IPS DF 19.7 (cell line): ENCODE data around the gene STARD10.
A peak's percentile ranks its signal among the peaks of the same experiment; 100 is the strongest.
"Not testable (repeated sequence)": the region's sequence is repeated elsewhere in the genome, so short reads cannot be mapped to it uniquely, and the experiment has no call there.

Experiments used
- DNase-seq: peaks from one replicate; pipeline ENCODE4 v3.0.0-alpha.2; 2013; ENCODE audit warnings: low read depth, low spot score

Gene STARD10, protein sequence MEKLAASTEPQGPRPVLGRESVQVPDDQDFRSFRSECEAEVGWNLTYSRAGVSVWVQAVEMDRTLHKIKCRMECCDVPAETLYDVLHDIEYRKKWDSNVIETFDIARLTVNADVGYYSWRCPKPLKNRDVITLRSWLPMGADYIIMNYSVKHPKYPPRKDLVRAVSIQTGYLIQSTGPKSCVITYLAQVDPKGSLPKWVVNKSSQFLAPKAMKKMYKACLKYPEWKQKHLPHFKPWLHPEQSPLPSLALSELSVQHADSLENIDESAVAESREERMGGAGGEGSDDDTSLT

DNA sequence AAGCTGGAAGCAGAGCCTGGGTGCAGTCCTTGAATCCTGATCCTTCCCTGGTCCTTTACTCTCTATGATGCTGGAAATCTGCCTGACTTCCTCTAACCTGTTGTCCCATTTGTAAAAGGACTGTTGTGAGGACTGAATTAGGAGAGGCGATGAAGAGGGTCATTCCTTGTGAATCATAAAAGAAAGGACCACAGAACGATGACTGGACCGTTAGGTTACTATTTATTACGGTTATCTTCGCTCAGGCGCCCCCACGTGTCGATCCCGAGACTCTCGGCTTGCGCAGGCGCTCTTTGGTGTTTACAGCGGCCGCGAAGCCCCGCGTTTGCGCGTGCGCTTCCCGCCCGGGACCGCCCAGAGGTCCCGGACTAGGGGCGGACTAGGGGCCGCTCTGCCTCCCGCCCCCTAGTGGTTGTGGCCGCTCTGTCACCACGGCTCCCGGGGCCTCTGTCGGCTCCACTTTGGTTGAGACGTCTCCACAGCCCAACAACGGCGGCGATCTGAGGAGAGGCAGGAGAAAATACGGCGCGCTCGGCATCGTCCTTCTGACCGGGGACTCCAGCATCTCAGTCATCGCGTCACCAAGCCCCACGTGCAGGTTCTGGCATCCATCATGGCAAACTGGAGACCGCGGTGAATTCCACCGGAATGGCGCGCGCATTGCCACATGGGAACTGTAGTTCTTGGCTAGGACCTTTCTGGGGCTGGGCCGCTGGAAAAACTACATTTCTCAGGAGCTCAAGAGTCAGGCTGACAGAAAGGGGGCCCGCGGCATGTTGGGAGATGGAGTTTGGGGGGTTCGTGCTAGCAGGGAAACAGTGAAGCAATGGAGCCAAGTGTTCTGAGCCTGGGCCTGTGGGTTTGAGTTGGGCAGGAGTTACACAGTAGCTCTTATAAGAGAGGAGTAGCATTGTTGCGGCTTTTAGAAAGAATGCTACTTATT, at the start of gene STARD10:
TSS of gene STARD10 (minus strand) at position 623 of the 943 bp plus-strand sequence. CDS start 12,866 bp downstream, outside the sequence.
- DNase-seq: peak; percentile 91

DNA sequence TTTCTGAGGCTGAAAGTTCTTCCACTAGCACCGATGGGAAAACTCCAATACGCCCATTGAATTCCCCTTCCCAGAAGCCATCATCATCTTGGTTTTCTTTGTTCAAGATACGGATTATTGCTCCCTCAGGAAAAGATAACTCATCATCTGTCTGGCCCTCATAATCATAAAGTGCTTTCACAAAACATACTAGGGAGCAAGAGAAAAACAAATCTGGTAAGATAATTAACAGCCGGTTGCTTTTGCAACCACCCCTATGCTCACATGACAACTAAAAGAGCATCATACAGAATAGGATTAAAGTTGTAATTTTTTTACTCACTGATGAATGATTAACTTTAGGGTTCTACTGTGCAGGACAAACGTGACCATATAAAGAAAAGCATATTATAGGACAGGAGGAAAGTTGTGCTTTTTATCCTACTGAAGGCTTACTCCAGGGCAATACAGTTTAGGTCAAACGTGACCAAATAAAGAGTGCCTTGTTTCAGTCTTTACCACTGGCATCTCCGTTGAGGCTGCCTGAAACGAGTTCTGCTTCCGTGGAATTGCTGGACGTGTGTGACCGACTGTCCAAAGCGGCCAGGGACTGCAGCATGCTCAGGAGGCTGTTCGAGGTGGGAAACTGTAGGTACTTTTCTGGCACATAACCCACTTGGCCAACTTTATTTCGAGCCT, 48.9 kb upstream of the STARD10 start:
- DNase-seq: no peak

DNA sequence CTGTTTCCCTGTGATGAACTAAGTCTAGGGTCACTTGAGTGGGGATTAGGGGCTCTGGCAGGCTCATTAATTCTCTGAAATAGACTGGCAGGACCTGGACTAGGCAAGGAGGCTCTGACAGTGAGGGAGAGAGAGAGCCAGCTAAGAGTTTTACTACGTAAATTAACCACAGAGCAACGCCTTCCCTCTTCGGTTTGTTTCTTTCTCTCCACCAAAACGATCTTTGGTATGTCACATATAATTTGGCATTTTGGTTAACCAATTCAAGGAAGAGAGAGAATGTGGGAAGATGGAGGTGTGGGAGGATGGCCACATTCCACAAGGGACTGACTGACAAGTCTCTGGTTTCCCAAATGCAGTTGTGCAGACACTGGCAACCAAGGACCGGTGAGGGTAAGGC, 48.3 kb upstream of the STARD10 start:
- no peak for DNase-seq

DNA sequence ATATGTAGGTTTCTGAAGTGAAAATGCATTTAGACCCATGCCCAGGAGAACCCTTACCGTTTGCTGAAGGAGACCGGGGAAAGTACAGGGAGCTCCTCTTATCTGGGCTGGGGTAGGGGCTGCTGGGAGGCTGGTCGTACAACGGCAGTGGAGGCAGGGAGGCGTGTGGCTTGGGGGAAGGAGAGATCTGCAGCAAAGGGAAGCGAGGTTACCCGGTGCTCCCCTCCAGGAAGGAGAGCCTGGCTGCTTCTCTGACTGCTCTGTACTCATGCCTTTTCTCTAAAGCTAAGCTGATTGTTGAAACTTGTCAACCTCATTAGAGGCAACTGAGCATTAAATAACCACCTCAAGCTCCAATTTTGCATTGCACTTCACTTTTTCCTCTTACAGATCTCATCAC, 47.5 kb upstream of the STARD10 start:
- DNase-seq: no peak

DNA sequence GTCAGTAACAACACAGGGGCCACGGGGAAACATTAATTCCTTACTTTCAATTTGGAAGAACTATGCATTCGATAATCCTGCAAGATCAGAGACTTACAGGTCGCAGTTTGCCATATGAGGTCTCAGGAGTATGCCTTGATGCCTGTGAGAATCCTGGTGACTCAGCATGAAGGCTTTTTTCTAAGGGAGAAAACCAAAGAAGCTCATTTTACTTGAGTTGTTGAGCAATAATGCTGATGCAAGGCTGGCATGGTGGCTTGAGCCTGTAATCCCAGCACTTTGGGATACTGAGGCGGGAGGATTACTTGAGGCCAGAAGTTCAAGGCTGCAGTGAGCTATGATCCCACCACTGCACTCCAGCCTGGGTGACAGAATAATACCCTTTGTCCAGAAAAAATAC, 46.9 kb upstream of the STARD10 start:
- DNase-seq: no peak

DNA sequence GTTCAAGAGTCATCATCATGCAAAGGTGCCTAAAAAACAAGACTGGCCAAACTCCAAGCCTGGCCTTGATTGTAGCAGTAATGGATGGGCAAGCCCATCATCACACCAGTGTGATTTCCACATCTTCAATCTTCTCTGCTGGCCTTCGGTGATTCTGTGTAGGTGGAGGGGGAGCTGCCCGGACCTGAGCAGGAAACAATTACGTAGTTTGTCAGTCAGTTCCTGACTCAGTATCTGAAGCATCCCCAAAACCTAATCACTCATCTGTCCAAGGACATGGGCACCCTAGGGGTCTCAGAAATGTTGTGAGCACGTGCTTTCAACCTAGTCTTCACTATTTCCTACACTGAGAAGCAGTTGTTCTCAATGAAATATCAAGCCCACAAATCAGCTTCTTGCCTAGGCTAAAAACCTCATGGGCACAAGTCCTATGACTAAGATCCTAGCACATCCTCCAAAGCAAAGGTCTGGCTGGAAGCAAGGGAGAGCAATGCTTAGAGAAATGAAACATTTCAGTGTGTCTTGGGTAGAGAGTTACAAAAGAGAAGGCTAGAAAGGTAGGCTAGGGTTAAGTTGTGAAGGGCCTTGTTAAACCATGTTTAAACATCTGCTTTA, 45.0 kb upstream of the STARD10 start:
- DNase-seq: no peak

DNA sequence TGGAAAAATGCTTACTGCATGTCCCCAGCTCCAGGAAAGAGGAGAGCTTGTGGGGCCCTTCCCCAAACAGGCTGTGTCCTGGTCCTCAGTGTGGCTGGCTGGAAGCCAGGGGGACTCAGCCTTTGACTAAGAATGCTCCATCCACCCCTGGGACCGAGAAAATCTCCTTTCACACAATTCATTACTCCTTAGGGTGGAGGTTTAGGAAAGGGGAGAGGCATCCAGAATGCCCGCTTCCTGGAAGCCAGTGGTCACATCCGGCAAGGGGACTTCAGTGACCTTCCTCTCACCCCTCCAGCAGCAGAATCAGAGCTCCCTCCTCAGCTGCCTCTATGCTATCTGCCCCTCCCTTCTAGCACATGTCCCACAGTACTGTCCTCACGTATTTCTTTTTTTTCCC, 42.3 kb upstream of the STARD10 start:
- no peak for DNase-seq

DNA sequence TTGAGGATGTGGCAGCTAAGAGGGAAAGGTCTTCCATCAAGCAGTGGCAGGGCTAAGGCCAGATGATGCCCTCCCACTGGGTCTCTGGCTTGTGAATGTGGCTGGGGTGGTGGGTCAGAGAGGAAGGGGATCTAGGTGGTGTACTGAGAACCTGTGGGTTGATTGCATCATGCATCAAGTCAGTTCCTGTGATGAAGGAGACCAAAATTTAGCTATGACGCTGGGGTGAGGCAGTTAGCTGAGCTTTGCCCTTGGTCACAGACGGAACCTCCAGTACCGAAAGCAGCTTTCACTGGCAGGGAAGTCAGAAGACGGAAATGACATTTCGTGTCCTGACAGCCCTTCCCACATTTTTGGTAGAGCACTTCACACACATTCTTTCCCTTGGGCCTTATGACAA, 41.1 kb upstream of the STARD10 start:
- DNase-seq: no peak

DNA sequence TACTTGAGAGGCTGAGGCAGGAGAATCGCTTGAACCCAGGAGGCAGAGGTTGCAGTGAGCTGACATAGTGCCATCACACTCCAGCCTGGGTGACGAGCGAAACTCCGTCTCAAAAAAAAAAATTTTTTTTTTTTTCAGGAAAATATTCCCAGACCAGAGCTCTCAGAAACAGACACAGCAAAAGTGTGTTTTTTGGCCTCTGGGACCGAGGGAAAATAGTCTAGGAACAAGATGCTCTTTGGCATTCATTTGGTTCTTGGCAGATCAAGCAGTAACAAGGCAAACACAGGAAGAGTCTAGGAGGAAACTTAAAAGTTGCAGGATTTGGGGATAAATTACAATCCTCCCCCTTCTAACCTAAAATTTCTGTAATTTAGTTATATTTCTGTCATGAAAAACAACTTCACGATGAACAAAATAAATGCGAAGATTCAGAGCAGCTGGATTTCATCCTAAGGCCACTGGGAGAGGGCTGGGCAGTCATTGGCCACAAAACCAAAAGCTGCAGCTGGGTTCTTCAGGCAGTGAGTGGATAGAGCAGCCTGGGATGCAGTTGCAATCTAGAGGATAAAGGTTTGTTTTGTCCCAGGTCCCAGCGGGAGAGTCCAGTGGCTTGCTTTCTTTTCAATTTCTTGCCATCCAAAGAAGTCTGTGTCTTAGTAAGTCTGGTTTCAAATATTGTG, 40.1 kb upstream of the STARD10 start:
- DNase-seq: no peak

DNA sequence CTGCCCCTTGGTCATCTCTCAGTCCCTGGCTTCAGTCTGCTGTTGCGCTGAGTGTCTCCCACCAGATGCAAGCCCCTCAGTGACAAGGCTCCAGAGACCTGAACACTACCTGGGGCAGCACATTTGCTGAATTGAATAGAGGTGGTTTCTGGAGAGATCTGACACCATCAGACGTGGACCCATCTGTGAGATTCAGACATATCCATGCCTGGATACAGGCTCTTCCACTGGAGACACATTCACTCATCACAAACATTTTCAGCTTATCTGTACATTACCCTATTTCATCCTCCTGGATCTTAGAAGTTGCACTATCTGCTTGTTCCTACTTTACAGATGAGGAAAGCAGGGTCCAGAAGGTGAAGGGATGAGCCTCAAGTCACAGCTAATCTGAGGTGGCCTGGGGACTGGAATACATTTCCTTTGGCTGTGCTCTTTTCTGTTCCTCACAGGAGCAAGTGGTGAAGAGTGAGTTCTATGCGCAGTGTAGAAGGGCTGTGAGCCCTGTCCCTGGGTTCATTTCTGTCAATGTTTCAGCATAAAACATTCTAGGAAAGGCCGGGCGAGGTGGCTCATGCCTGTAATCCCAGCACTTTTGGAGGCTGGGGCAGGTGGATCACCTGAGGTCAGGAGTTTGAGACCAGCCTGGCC, 39.4 kb upstream of the STARD10 start:
- no peak for DNase-seq

DNA sequence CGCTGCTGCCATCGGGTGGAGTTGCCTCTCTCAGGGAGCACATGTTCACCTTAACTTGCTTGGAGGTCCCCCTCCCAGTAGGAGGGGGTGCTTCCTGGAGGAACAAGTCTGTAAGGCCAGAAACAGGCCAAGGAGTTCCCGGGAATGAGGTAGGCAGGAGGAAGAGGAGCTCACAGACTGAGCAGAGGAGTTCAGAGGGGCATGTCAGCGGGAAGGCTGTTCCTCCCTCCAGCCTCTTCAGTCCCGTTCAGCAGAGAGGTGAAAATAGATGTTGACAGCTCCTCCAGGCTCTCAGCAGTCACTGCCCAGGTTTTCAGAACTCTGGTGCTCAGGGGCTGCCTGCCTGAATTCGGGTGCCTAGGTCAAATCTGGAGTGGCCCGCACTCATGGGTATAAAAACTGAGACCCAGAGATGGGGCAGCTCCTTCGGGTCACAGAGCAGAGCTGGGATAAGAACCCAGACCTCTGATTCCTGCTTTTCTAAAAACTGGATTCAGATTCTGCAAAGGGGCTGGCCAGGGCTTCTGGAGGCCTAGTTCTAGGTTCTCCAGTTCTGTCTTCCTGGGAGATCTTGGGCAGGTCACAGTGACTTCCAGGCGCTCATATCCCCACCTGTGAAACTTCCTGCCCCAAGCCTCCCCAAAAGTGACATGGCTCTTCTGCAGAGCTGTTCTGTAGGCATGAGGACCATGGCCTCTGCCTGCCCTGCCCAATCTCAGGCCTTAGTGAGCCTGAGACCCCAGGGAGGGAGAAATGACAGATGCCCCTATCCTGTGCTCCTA, 38.6 kb upstream of the STARD10 start:
- no peak for DNase-seq

DNA sequence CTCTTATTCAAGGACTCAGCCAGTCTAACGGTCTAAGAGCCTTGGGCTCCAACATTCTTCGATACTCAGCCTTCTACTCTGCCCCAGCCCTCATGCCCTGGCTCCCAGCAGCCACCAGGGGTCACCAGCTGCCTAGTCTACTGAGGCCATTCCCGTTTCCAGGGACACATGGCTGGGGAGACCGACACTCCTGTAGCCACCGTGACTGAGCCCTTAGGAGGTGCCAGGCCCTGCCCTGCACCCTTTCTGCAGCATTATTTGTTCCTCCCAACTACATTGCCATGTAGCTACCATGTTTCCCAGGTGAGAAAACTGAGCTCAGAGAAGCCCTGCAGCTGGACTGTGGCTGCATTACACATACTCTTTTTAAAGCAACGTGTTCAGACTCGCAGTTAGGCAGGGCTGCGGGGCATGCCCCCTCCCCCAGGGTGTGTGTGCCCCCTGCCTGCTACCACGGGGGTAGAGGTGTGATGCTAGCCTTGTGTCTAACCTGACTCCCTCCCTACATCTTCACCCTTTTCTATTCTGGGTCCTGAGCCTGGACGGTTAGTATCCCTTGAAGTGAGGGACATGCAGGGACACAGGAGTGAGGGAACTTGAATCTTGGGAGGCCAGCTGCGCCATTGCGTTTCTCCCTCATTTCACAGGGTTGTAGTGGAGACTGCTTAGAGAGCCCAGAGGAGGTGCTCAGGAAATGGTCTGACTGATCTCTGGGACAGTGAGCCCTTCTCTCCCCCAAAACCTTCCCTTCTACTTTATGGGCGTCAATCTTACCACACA, 37.9 kb upstream of the STARD10 start:
- DNase-seq: no peak

DNA sequence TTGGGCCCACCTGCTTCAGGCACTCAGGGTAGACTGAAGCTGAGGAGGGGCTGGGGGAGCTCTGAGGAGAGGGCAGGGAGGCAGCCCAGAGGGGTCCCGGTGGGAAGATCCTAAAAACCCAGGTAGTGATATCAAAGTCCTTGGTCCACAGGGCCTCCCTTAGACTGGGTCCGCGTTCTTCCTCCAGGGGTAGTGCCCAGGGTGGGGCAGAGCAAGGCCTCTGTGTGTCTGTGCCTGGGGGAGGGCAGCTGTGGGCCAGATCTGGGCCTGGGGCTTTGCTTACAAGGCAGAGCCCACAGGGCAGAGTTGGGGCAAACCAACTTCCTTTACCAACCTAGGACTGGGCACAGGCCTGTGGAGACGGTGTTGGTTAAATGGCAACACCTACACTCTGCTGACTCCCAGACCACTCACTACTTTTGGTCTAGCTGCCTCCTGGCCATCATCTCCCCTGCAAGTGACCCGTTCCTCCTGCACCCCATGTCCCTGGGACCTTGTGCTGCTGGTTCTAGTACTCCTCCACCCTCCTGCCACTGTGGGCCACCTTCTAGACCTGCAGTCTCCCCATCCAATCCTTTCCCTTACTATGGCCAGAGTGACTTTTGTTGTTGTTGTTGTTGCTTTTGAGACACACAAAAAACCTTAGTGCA, 36.2 kb upstream of the STARD10 start:
- DNase-seq: no peak

DNA sequence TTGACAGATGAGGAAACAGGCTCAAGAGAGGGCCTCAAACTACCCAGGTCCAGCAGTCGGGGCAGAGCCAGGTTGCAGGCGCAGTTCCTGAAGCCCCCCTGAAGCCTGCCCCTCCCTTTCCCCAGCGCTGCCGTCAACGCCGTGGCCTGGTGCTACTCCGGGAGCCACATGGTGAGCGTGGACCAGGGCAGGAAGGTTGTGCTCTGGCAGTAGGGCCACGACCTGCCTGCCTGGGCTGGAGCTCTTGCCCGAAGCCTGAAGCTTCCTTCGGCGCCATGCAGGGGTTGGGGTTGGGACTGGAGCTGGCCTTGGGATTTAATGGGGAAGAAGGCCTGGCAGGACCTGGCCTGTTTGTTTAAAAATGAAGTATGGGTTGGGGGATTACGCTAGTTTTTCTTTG, 35.3 kb upstream of the STARD10 start:
- DNase-seq: no peak

DNA sequence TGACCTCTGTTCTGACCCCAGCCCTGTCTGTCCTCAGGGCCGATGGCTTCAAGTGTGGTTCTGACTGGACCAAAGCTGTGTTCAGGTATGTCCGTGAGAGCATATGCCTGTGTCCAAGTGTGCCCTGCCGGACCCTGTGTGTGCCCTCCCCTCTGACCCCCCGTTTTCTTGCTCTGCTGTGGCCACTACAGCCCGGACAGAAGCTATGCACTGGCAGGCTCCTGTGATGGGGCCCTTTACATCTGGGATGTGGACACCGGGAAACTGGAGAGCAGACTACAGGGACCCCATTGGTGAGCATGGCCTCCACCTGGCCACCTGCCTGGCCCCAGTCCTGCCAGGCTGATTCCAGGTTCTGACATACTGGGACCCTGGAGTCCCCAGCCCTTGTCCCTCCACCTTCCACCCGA, 34.9 kb upstream of the STARD10 start:
- no peak for DNase-seq

DNA sequence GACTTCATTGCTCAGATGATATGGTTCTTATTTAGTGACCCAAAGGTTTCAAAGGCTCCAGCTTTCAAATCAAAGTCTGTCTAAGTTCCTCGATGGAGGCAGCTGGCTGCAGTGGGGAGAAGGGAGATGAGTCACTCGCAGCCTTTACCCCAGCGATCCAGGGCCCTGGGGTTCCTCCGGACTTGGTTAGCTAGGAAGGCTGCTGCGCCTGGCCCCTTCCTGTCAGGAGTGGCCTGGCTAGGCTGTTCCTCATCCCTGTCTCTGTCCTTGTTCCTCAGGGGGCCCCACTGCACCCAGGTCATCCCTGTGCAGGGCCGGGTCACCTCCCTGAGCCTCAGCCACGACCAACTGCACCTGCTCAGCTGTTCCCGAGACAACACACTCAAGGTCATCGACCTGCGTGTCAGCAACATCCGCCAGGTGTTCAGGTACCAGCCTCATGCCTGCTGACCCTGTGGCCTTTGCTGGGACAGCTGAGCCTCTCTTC, 34.3 kb upstream of the STARD10 start:
- DNase-seq: no peak

DNA sequence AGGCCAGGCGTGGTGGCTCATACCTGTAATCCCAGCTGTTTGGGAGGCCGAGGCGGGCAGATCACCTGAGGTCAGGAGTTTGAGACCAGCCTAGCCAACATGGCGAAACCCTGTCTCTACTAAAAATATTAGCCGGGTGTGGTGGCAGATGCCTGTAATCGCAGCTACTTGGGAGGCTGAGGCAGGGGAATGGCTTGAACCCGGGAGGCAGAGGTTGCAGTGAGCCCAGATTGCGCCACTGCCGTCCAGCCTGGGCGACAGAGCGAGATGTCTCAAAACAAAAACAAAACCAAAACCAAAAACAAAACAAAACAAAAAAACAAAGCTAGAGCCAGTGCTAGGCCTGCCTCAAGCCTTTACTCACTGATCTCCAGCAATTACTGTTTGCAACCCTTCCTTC, 33.8 kb upstream of the STARD10 start:
- not testable (repeated sequence) for DNase-seq

DNA sequence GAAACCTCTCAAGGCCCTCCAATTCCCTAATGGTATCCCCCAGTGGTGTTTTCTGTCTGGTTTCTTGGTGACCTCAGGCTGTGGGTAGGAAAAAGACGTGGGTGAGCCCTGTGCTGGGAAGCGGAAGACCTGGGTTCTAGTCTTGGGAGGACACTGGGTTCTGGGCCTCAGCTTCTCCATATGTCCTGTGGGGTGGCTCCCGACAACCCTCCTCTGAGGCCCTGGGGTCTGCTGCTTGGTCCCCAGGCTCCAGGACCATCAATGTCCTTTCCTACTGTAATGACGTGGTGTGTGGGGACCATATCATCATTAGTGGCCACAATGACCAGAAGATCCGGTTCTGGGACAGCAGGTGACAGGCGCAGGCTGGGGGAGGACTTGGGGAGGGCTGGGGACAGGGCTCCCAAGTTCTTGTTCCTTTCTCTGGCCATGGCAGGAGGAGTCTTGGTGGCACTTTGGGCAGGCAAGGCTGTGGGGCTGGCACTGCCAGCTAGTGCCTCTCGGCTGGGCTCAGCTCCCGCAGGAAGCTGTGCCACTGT, 33.2 kb upstream of the STARD10 start:
- no peak for DNase-seq
